ENCODE results near the gene FGGY.
"Not testable (repeated sequence)": the region's sequence is repeated elsewhere in the genome, so short reads cannot be mapped to it uniquely, and the experiment has no call there.

The FGGY gene

DNA sequence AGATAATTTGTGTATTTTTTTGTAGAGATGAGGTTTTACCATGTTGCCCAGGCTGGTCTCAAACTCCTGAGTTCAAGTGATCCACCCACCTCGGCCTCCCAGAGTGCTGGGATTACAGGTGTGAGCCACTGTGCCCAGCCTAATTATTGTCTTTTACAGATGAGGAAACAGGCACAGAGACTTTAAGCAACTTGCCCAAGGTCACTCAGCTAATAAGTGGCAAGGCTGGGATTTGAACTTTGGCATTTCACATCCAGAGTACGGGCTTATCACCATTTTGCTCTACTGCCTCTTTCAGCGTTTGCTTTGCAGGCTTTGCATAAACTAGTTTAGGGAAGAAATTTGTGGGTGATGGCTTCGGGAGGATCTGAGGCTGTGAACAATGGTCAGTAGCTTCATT, 57.3 kb downstream of the FGGY start:
- not testable (repeated sequence) for DNase-seq (ENCODE audit: low read depth)

DNA sequence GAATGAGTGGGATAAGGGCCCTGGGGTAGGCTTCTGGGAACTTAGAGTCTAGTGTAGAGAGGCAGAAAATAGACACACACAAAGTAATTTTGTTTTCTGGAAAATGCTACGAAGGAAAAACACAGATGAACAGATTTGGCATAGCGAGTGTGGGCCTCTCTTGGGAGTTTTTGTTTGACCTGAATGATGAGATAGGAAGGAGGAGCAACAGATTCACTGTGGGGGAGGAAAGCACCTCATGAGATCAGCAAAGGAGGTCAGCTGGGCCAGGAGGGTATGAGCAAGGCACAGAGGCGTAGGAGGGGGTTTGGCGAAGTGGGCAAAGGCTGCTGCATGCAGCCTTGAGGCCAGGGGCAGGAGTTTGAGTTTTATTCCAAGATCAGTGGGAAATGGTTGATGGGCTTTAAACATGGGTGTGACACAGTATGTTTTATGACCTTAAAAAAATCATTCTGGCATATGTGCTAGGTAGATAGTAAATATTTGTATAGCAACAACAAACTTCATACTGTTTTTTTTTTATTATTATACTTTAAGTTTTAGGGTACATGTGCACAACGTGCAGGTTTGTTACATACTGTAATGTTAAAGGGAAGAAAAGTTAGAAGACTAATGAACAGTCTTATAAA, 57.9 kb downstream of the FGGY start:
- no peak for DNase-seq (ENCODE audit: low read depth)

DNA sequence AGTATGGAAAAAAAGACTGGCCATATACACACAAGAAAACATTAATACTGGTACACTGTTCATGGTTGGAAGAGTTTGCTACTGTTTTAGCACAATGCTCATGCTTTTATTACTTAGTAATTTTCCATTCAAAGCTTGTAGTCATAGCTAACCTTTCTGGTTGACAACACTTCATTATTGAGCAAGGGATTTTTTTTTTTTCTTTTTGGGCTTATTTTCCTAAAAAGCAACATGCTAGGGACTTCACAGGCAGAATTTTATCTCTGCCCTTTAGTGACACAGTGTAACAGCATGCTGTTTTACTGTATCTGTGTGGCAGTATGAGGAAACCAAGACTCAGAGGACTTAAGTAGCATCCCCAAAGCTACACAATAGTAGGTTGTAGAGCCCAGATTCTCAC, 58.5 kb downstream of the FGGY start:
- no peak for DNase-seq (ENCODE audit: low read depth)

DNA sequence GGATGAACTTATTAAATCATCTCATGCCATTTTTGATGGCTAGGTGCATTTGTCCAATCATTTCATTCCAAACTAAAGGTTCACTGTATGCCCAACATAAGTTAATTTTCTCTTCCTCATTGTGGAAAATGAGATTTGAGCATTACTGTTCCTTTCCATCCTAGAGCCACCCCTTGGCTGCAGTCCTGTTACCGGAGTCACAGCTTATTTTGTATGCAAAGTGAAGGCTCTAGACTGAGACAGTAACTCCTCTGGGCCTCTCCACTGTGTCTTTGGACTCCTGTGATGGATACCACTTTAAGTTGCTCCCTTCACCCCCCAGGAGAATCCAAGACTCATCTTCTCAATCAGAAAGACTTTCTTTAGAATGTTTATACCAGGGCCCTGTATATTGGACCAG, 59.7 kb downstream of the FGGY start:
- no peak for DNase-seq (ENCODE audit: low read depth)

DNA sequence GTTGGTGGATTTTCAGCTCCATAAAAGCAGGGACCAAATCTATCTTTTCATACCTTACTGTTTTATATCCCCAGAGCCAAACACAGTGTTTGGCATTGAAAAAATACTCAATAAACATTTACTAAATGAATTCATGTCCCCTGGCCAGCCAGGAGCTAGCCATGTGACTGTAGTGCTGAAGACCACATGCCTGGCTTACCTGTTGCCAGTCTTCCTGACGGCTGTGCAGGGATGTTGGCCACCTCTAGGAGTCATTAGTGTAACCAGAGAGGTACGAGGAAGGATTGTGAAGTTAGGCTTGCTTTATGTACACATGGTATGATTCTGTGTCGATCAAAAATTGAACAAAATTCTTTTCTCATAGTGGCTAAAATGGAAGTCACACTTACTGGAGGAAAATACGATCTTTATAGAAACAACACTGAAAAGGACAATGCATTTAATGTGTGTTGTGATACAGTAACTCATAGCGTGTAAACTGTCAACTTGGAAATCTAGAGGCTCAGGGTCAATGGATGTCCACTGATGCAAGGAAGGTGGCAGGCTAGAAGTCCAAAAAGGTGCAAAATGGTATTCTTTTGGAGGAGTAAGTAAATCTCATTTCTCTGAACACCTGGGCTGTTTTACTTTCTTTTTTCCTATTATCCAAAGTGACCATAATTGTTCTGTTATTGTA, 60.9 kb downstream of the FGGY start:
- no peak for DNase-seq (ENCODE audit: low read depth)

DNA sequence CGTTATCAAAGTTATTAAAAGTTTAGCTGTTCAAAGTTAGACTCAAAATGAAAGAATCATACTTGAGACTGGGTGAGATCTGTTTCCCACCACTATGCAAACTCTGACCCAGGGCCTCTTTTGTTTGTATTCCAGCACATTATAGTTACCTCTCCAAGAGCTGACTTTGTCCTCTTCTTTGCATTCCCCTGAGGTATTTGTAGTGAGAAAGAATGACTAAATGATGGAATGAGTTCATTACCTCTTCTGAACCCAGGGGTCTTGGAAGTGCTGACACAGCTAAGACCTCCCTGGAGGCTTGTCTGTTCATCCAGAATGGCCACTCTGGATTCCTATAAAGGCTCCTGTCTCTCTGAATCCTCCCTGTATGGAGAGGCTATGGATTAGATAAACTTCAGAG, 62.4 kb downstream of the FGGY start:
- DNase-seq (ENCODE audit: low read depth), result no peak

DNA sequence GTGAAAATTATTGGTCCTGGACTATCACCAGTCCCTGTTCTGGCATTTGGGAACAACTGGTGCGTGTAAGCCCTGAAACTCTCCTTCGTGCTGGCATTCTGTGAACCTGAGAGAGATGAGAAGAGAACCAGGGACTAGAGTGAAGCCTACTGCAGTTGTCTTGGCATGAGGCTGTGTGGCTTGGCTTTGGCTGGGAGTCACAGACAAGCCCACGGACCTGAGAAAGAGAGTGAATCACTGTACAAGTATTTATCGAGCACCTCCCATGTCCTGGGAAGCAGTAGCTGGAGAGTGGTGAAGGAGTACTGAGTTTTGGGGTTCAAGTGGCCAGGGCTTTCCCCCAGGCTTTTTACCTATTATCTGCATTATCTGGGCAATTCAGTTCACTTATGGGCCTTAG, 63.3 kb downstream of the FGGY start:
- DNase-seq (ENCODE audit: low read depth), result no peak

DNA sequence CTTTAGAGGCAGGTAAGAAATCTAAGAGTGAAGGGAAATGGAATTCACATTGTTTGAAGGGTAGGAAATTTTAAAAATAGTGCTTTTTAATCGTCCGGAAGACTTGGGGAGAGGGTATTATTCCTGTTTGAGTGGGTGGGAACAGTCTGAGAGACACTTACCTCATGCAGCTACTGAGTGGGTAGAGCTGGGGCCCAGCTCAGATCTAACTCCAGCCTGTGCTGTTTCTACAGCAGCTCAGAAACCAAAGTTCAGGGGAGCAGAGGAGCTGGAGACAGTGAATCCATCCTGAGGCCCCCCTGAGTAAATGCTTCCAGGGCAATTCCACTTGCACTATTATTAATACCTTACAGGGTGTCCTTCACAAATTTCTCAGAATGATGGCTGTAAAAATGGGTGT, 63.8 kb downstream of the FGGY start:
- no peak for DNase-seq (ENCODE audit: low read depth)

DNA sequence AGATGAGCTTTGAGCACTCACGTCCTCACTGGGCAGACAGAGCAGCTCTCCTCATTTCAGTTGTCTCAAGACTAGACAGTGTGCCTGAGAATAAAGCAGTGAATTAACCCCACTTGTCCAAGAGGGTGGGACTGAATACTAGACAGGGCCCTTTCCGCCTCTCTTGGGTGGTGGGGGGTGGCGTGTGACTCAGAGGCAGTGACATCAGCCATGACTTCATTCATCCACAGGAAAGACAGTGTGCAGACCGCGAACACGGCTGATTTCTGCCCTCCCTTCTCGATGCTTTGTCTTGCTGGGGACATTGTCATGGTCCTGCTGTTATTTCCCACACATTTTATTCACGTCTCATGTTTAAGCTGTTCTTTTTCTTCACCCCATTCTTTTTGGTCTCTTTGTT, 64.9 kb downstream of the FGGY start:
- DNase-seq (ENCODE audit: low read depth), result no peak

DNA sequence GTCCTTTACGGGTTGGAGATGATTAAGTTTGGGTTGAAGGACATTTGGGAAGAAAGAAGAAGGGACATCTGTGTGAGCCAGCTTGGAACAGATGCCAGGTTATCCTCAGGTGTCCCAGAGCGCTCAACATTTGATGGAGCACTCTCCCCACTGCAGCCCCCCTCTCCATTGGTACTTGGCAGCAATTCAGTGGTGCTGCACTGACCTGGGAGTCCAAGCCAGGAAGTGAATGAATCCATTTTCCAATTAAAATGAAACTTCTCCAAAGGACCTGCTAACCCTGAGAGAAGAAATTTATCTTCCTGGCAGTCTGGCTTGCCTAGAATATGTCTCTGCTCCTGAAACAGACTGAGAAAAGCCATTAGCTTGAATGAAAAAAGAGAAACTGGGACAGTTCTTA, 67.1 kb downstream of the FGGY start:
- DNase-seq (ENCODE audit: low read depth), result no peak

DNA sequence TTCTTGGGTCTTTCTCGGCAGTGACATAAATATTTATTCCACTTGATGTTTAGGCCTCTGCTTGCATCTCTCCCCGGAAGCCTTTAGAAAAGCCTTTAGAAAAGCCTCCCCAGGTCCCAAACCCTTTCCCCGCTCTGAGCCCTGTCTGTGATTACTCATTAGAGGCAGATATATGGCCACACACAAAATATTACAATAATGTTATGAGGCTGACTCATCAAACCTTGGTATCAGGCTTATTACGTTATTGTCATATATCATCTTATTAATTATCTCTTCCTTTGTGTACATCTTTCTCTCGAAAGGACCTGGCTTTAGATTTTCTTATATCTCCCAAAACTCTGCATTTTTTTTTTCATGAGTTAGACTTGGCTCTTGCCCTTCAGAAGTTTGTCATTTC, 69.5 kb downstream of the FGGY start:
- DNase-seq (ENCODE audit: low read depth), result no peak

DNA sequence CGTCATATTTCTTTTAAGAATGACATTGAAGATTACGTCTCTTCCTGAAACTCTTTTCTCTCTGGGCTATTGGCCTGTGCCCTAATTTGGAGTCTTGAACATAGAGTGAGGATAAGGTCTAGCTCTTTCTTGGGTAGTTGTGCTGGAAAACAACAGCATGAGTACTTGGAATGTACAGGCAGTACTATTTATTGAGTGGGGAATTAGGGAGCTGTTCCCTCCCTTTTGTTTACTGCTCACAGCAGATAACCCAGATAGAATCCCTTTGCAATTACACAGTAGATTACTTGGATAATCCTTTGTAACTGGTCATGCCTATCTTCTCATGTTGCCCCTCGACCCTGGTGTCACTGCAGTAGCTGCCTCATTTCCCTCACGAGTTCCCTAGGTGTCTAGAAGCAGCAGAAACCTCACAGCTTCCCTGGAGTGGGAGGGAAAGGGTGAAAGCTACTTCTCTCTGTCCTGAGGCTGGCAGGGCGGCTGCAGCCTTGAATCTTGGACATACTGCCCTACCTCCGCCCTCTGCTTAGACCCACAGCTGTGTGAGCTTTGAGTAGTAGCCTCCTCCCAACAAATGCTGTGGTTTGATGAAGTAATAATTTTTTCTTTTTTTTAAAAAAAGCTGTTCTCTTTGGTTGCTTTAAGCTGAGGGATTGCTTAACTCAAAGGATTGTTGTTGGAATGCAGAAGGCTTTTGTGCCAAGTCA, 70.6 kb downstream of the FGGY start:
- DNase-seq (ENCODE audit: low read depth), result no peak

DNA sequence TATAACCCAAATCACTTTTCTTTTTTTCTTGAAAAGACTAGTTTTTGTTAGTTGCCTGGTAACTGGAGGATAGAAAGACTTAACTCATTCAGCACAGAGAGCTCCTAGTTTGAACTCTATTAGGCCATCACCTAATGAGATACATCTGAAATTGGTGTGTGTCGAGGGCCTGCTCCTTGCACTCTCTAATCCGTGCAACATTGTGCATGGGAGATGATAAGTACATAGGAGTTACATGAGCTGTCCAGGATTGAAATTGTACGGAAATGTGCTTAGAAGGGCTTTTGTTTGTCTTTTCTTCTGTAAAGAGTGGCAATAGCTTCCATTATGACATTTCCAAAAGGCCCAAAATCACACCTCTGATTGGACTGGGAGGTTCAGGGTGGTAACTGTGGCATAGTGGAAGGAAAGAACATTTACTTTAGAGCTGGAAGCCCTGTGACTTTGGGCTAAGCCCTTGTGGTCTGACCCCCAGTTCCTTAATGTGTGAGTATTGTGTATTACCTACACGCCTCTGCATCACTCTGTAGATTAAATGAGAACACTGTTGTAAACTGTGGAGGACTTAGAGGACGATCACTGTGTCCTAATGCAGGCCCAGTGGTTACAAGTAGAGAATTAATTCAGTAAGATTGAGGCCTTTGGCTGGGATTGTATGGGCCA, 71.2 kb downstream of the FGGY start:
- DNase-seq (ENCODE audit: low read depth), result no peak

DNA sequence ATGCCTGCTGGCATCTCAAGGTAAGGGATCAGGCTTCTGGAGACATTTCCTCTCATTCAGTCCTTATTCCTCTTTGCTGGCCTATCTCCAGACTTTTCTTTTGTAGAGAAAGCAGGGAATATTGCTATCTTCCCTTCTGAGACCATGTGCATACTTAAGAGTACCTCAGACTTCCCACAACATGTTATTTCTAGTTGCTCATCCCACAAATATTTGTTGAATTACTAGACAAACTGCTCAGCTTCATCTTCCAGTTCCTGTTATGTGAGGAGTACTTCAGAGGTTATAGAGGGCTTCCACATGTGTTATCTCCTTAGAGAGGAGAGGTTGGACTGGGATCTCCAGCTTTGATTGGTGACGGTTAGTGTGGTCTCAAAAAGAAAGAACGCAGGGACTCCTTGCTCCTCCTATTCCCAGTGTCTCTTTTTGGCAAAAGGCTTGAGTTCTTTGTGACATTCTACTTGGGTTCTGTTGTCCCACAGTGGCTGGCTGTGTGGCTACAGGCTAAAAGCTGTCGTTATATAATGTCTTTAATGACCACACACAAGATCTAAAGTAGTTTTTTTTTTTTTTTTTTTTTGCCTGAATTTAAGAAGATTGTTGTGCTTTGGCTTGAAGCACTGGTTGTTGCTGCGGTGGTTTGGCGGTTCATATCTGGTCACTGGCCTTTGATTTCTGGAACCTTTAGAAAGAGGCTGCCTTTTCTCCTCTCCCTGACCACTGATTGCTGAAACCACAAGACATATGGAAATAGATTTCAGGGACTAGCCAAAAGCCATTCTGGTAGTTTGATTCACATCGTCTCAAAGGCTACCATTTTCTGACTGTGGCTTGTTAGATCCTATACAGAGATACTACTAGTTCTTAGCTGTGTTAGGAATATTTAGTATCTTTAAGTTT, 78.7 kb downstream of the FGGY start:
- no peak for DNase-seq (ENCODE audit: low read depth)

DNA sequence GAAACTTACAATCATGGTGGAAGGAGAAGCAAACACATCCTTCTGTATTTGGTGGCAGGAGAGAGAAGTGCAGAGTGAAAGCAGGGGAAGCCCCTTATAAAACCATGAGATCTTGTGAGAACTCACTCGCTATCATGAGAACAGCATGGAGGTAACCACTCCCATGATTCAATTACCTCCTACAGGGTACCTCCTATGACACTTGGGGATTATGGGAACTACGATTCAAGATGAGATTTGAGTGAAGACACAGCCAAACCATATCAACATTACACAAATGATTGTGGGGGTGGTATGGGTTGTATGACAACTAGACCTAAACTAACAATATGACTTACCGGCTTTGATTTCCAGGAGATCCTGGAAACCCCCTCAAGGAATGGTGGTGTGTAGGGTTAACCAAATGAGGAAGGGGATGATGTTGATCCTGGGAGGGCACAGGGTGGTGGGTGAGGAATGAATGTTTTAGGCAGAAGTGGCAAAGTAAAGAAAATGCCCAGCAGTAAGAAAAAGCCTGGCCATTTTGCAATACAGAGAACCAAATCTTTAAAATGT, 80.5 kb downstream of the FGGY start:
- DNase-seq (ENCODE audit: low read depth), result no peak

DNA sequence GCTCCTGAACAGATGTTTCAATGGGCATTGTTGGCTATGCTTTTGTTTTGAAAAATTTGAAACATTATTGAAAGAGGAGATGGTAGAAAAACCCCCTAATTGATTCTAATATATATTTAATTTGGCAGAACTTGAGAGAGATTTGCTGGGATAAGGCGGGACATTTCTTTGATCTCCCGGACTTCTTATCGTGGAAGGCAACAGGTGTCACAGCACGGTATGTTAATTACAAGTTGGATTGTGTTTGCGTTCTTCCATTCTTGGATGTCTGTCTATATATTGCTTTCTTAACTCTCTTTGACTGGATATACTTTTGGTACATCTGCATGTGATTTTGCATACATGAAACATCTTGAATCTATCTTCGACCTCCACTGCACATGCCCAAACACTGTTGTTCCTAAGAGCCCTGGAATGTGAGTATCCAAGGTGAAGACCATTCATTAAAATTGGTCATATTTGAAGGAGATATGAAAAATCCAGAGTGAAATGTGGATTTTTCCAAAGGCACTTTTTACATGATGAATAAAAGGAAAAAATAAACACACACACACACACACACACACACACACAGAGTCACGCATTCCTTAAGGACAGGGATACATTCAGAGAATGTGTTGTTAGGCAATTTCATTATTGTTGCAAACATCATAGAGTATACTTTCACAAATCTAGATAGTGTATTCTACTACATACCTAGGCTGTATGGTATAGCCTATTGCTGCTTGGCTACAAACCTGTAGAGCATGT, 81.9 kb downstream of the FGGY start:
- DNase-seq (ENCODE audit: low read depth), result no peak

DNA sequence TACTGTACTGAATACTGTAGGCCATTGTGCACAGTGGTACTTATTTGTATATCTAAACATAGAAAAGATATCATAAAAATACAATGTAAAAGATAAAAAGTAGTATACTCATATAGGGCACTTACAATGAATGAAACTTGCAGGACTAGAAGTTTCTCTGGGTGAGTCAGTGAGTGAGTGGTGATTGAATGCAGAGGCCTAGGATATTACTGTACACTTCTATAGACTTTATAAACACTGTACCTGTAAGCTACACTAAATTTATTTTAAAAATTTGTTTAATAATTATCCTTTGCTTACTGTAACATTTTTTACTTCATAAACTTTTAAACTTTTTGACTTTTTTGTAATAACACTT, 82.5 kb downstream of the FGGY start:
- no peak for DNase-seq (ENCODE audit: low read depth)

DNA sequence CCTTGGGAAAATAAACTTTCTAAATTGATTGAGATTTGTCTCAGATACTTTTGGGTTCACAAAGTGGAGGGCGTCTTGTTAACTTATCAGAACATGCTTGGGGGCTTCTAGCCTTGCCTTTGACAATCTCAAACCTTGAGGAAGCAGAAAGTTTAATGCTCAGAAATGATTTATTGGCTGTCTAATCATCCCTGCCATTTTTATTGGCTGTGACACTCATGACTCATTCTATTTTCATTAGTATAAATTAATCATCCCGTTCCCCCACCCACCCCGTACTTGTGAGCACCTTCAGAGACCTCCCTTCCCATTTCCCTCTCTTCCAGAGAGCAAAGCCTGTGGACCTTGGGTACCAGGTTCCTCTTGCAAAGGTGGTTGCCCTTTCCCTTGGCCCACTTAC, 87.1 kb downstream of the FGGY start:
- DNase-seq (ENCODE audit: low read depth), result no peak

DNA sequence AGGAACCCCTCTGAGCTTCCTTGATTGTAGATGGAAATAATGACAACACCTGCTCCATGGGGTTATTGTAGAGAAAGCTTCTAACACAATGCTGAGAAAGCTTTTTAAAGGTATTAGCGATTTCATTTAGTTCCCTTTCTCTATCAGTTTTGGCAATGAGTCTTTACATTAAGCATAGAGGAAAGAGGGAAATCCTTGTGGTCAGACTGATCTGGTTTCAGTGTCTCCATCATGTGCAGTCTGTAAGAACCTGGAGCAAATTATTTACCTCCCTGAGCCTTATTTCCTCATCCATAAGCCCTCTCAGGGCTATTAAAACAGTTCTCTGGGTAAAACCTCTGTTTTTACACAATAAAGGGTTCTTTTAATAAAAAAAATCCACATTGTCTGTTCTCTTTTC, 87.5 kb downstream of the FGGY start:
- DNase-seq (ENCODE audit: low read depth), result no peak

DNA sequence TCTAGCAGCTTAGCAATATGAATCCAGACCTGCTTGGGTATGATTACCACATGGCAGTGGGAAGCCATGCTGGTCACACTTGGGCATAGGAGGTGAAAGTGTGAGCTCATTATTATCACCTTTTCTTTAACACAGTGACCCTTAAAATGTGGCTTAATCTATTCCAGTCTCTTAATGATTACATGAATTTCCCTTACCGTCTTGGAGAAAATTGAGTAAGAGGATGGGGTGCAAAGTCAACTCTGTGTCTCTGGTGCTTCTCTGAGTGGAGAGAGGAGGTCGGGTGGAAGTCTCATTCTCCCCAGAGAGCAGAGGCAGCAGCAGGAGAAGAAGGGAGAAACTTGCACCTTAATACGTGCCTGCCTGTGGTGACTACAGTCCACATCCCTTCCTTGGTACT, 91.3 kb downstream of the FGGY start:
- no peak for DNase-seq (ENCODE audit: low read depth)

DNA sequence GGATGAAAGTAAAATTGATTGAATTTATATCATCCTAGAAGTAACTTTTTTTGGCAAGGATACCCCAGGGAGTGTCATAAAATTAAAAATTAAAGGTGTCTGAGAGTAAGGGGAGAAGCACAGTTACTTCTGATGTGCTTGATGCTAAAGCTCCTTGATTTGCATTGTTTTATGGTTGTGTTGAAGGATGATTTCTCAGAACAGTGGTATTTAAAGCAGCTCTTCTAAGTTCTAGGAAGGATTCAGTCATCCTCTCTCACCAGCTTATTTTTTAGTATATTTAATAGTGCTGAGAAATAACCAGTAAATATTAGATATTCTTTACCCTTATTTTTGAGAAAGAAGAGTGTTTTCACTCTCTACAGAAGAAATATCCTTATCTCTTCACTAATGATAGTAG, 93.0 kb downstream of the FGGY start:
- DNase-seq (ENCODE audit: low read depth), result no peak

All from activated T-cell treated with anti-CD3 and anti-CD28 coated beads for 1 hour (primary cell).